K562 (cell line): ENCODE results near the gene UNC5B. TPM values are rescaled to one million over a fixed set of nuclear protein-coding genes. Genes with fewer than 3 reads are reported as not detected.

Experiments
- ATAC-seq: fragments of 200-7000 bp; cut with Tn5 transposase; 3 replicates; pipeline ENCODE4 v1.9.1; 2020; ENCODE audit warnings: moderate library complexity
- BruUV-seq: library from RNA; stranded (reverse); fragments of 400-500 nt; replicated peaks from 2 replicates; lab custom pipeline; 2021; lab: Mats Ljungman, UMichigan
- CTCF ChIA-PET: fragments of 300-600 bp; formaldehyde crosslinking; extraction: SDS; loops from one replicate; lab custom pipeline; 2021; ENCODE audit warnings: low intra/inter-chr PET ratio; lab: Yijun Ruan, JAX
- POLR2A ChIA-PET: fragments of 300-600, 350-650 bp; sonication (Branson Sonifier 250); formaldehyde crosslinking; extraction: SDS; loops from one replicate; lab custom pipeline; 2021; ENCODE audit warnings: antibody characterized with exemption, inconsistent platforms; lab: Yijun Ruan, JAX
- DNase-seq, 4 experiments: peaks; one replicate each; pipeline versions ENCODE4 v3.0.0 to v3.0.0-alpha.2; 2011 to 2018; ENCODE audit warnings: low spot score in 3 of 4, mixed read lengths in 3 of 4; ENCODE audit errors: extremely low read depth in 1 of 4
- FAIRE-seq: peaks from 2 replicates; lab custom pipeline; 2011; peaks lifted over from hg19 to GRCh38; lab: Jason Lieb, UNC
- H2AFZ ChIP-seq: 2 replicates; pipeline ENCODE4 v1.6.0; 2011; ENCODE audit warnings: low read depth, low read length, control low read depth, inconsistent platforms
- H3K27ac ChIP-seq: fragments of 200-600 bp; 3 replicates; pipeline ENCODE4 v1.8.0; 2011; ENCODE audit warnings: low read depth, mild to moderate bottlenecking, control low read depth, inconsistent platforms, low read length, moderate library complexity, mixed read lengths; ENCODE audit errors: extremely low read depth
- H3K27me3 ChIP-seq, 2 experiments: fragments of 300-600 bp in 1 of 2; 2 replicates in 1 of 2; 3 replicates in 1 of 2; pipeline versions ENCODE4 v1.6.0 to v1.8.0; 2011; ENCODE audit warnings: inconsistent platforms in 2 of 2, low read length in 2 of 2, mild to moderate bottlenecking in 1 of 2, mixed read lengths in 1 of 2, moderate library complexity in 1 of 2; ENCODE audit not compliant: control insufficient read depth in 2 of 2, insufficient read depth in 2 of 2
- H3K36me3 ChIP-seq: fragments of 300-600 bp; 3 replicates; pipeline ENCODE4 v1.8.0; 2011; ENCODE audit warnings: mild to moderate bottlenecking, low read length, inconsistent platforms; ENCODE audit not compliant: control insufficient read depth, insufficient read depth
- H3K4me1 ChIP-seq, 2 experiments: fragments of 200-600 bp in 1 of 2; replicated peaks in 1 of 2; 2 replicates in 1 of 2; 3 replicates in 1 of 2; pipeline versions ENCODE4 v1.5.1 to v1.8.0; 2011; ENCODE audit warnings: inconsistent platforms in 2 of 2, low read length in 2 of 2, mild to moderate bottlenecking in 1 of 2, mixed read lengths in 1 of 2, moderate library complexity in 1 of 2; ENCODE audit not compliant: control insufficient read depth in 2 of 2, insufficient read depth in 2 of 2
- H3K4me2 ChIP-seq: 2 replicates; pipeline ENCODE4 v1.6.1; 2011; ENCODE audit warnings: low read length, control low read depth, inconsistent platforms, mixed read lengths; ENCODE audit not compliant: insufficient read depth
- H3K4me3 ChIP-seq: fragments of 200-600 bp; sonication (generic), shearing (Covaris generic); 2 replicates; pipeline ENCODE4 v1.5.1; 2016; ENCODE audit warnings: control low read depth, inconsistent platforms
- H3K79me2 ChIP-seq: fragments of 200-600 bp; 3 replicates; pipeline ENCODE4 v1.8.0; 2011; ENCODE audit warnings: low read length, inconsistent platforms; ENCODE audit not compliant: control insufficient read depth, insufficient read depth
- H3K9ac ChIP-seq, 2 experiments: 2 replicates each; pipeline versions ENCODE4 v1.6.0 to v1.6.1; 2011; ENCODE audit warnings: low read depth in 2 of 2, low read length in 2 of 2, control low read depth in 1 of 2, inconsistent platforms in 1 of 2, mild to moderate bottlenecking in 1 of 2, mixed read lengths in 1 of 2; ENCODE audit not compliant: insufficient read depth in 1 of 2
- H3K9me1 ChIP-seq: one replicate; pipeline ENCODE4 v1.6.0; 2011; ENCODE audit warnings: inconsistent platforms, mild to moderate bottlenecking, low read length, moderate library complexity; ENCODE audit not compliant: control insufficient read depth, insufficient read depth
- H3K9me3 ChIP-seq: replicated peaks from 2 replicates; pipeline ENCODE4 v1.5.1; 2011; ENCODE audit warnings: low read depth, low read length, inconsistent platforms; ENCODE audit not compliant: control insufficient read depth, insufficient read depth
- H4K20me1 ChIP-seq: replicated peaks from 2 replicates; pipeline ENCODE4 v1.6.1; 2011; ENCODE audit warnings: low read length, inconsistent platforms, mixed read lengths; ENCODE audit not compliant: control insufficient read depth, insufficient read depth
- CREB3L1 ChIP-seq: fragments of 450-650 bp; IDR thresholded peaks from 2 replicates; pipeline ENCODE4 v1.6.1; 2014; ENCODE audit warnings: low read depth, mild to moderate bottlenecking, moderate library complexity, borderline replicate concordance
- NCOA1 ChIP-seq: fragments of 450-650 bp; IDR thresholded peaks from 2 replicates; pipeline ENCODE4 v1.6.1; 2016; ENCODE audit warnings: low read depth
- NFIC ChIP-seq: fragments of 450-650 bp; IDR thresholded peaks from 2 replicates; pipeline ENCODE4 v1.6.1; 2017; ENCODE audit warnings: mild to moderate bottlenecking, inconsistent platforms
- NFIX ChIP-seq: fragments of 250-450 bp; sonication (Bioruptor Pico); IDR thresholded peaks from 2 replicates; pipeline ENCODE4 v1.4.0; 2020; ENCODE audit warnings: low read depth, mild to moderate bottlenecking, moderate library complexity
- RNF2 ChIP-seq: sonication (generic); IDR thresholded peaks from 2 replicates; pipeline ENCODE4 v1.6.1; 2016
- SMARCA5 ChIP-seq: fragments of 450-650 bp; IDR thresholded peaks from 2 replicates; pipeline ENCODE4 v1.6.1; 2016
- SPI1 ChIP-seq: IDR thresholded peaks from 2 replicates; pipeline ENCODE4 v1.6.1; 2011; ENCODE audit warnings: low read depth, low read length, control low read depth, borderline replicate concordance
- ZHX1 ChIP-seq: fragments of 150-350 bp; conservative IDR thresholded peaks from 2 replicates; pipeline ENCODE4 v1.6.1; 2014; ENCODE audit warnings: low read length
- WGBS: fragments of 100-300 bp; shearing (Covaris generic); methylation state at CpG from one replicate; pipeline ENCODE4 v1.1.6; 2016; ENCODE audit warnings: low coverage, mixed read lengths; ENCODE audit not compliant: insufficient coverage; ENCODE audit errors: missing lambda C conversion rate; 5-methylcytosine and 5-hydroxymethylcytosine counted together
- in situ Hi-C: fragments of 300-500 bp; cut with MboI; formaldehyde crosslinking; loops from 4 replicates; pipeline ENCODE4 v1.15.0; 2018; ENCODE audit warnings: inconsistent platforms, mixed read lengths
- intact Hi-C: fragments of 100-400 bp; cut with micrococcal nuclease; formaldehyde crosslinking; loops from 2 replicates; pipeline ENCODE4 v1.14.2; 2022
- polyA plus RNA-seq, 8 experiments: library from polyadenylated mRNA; depleted of rRNA in 4 of 8; stranded (reverse) in 5 of 8; unstranded in 3 of 8; fragments of >200 nt; fragmentation: Nextera tagmentation in 2 of 8; fragmentation: Illumina TruSeq in 1 of 8; extraction: Ambion mirVana in 2 of 8; extraction: Trizol in 1 of 8; gene quantifications; 2 replicates each; pipeline versions ENCODE4 v1.2.1 to v1.2.3, GENCODE V29; 2011 to 2014; ENCODE audit warnings: inconsistent platforms in 1 of 8, missing spikeins in 1 of 8
- total RNA-seq, 7 experiments: library from RNA; depleted of rRNA in 6 of 7; stranded (reverse); fragments of >200 nt in 6 of 7; fragmentation: Illumina TruSeq in 2 of 7; extraction: Trizol in 2 of 7; gene quantifications; 2 replicates each; pipeline versions ENCODE4 v1.2.1 to v1.2.3, GENCODE V29; 2011 to 2021; ENCODE audit warnings: low replicate concordance in 1 of 7
- TF ChIP-seq, protein P1 (sequence below): fragments of 450-650 bp; conservative IDR thresholded peaks from 2 replicates; pipeline ENCODE4 v1.6.1; 2016; ENCODE audit warnings: missing genetic modification characterization, low read depth, mild to moderate bottlenecking, missing compliant biosample characterization, moderate library complexity

The UNC5B gene
- total and polyA plus RNA-seq, 9 of the 15 experiments (the other 6 are each of a cell fraction or from before 2014, with no cell fraction given): 0.10 to 8.4 (median 2.1) TPM

DNA sequence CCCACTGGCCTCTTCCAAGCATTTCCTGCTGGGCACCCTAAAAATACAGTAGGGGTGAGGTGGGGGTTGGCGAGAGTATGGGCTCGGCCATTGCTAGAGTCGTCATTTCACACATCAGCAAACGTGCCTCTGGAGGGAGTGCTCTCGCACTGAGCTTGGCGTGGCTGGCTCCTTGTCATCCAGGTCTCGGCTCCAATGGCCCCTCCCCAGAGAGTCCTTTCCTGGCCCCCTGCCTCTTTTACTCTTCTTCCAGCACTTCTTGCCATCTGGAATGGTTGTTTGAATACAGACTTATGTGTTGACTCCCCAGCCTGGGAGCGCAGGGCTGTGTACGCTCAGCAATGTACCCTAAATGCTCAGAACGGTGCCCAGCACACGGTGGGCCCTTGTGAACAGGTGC, 18.8 kb downstream of the UNC5B start:
- H3K4me2 ChIP-seq: no peak overlapping the region
- ATAC-seq (no peak), FAIRE-seq (no peak), DNase-seq (no peak)
- H3K9ac ChIP-seq: no peak overlapping the region
- no peak overlapping the region for H3K27ac ChIP-seq
- H2AFZ ChIP-seq: no peak overlapping the region
- H3K4me3 ChIP-seq: no peak overlapping the region
- no peaks in the 10 kb centered on the region for H3K79me2 ChIP-seq
- in situ Hi-C loops (no loop called here), intact Hi-C loops (no loop called here)
- POLR2A ChIA-PET: interaction anchor here (3.7 kb wide), 1 partner anchor 9 kb away, joined by 11 read pairs; no protein-coding TSS in a partner anchor
- H3K9me3 ChIP-seq: no peaks in the 10 kb centered on the region
- H3K4me1 ChIP-seq: peaks cover 44 to 47% of the 10 kb centered on the region in 2 experiments
- H3K9me1 ChIP-seq: no peaks in the 10 kb centered on the region
- TF ChIP-seq SPI1 (no peak), RNF2 (no peak), NFIC (no peak), CREB3L1 (no peak), NCOA1 (no peak), ZHX1 (no peak), NFIX (CRISPR knock-in tag) (no peak), SMARCA5 (no peak)
- TF ChIP-seq, protein P1, sequence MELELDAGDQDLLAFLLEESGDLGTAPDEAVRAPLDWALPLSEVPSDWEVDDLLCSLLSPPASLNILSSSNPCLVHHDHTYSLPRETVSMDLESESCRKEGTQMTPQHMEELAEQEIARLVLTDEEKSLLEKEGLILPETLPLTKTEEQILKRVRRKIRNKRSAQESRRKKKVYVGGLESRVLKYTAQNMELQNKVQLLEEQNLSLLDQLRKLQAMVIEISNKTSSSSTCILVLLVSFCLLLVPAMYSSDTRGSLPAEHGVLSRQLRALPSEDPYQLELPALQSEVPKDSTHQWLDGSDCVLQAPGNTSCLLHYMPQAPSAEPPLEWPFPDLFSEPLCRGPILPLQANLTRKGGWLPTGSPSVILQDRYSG (tag): no peak
- peaks cover 0 to 16% of the 10 kb centered on the region in 2 experiments; a peak in 2 of 5 replicates for H3K27me3 ChIP-seq
- no peaks in the 10 kb centered on the region for H3K36me3 ChIP-seq
- no TSS peak for BruUV-seq
- peaks cover 7% of the 10 kb centered on the region; the same call in 1 of the 2 replicates for H4K20me1 ChIP-seq
- 59% methylated on average over 11 of the region's 11 CpGs for WGBS
- CTCF ChIA-PET: no interaction called here
